ENCODE data around the gene GRIK5. TPM values are rescaled to one million over a fixed set of nuclear protein-coding genes. Genes with fewer than 3 reads are reported as not detected.
A peak's percentile ranks its signal among the peaks of the same experiment; 100 is the strongest.

GRIK5 gene
- total RNA-seq, 1 experiment from 2014 or later = 0.61 TPM

- peaks cover 20% of the 10 kb centered on the region for H3K4me1 Mint-ChIP-seq (ENCODE audit: low read depth, unreplicated experiment)
- intact Hi-C loops (cut with micrococcal nuclease; ENCODE audit: unreplicated experiment) = loop anchor here (5.0 to 10.0 kb wide), 2 partner anchors 35 to 98 kb away; no protein-coding TSS in a partner anchor
- no peaks in the 10 kb centered on the region for H3K9me3 Mint-ChIP-seq (ENCODE audit: low read depth, unreplicated experiment)
- H3K4me3 Mint-ChIP-seq (ENCODE audit: low read depth, unreplicated experiment) = no peak overlapping the region
- DNase-seq = peak; percentile 77
- H3K27ac Mint-ChIP-seq (ENCODE audit: unreplicated experiment) = no peak overlapping the region
- CTCF ChIA-PET = interaction anchor here (0.6 to 1.0 kb wide), 2 partner anchors 38 to 96 kb away, joined by 3 to 8 read pairs; no protein-coding TSS in a partner anchor
- no peak for TF ChIP-seq CTCF (IDR thresholded peaks at IDR 0.05; ENCODE audit: unreplicated experiment)
- peaks cover 77% of the 10 kb centered on the region for H3K27me3 Mint-ChIP-seq (ENCODE audit: unreplicated experiment)
- peaks cover 8% of the 10 kb centered on the region for H3K36me3 Mint-ChIP-seq (ENCODE audit: insufficient read depth, unreplicated experiment)
- no TSS peak for BruUV-seq (replicated peaks)
These were observed 72.7 kb downstream of the GRIK5 start for GRCh38 chr19:41997121-41997850.

GRCh38 chr19:41995959-41996797 is 73.8 kb downstream of the GRIK5 start:
- intact Hi-C loops (cut with micrococcal nuclease; ENCODE audit: unreplicated experiment) = loop anchor here (5.0 to 10.0 kb wide), 2 partner anchors 36 to 99 kb away; no protein-coding TSS in a partner anchor
- TF ChIP-seq CTCF (IDR thresholded peaks at IDR 0.05; ENCODE audit: unreplicated experiment) = no peak
- Mint-ChIP-seq H3K36me3 (ENCODE audit: insufficient read depth, unreplicated experiment) (peaks cover 8% of the 10 kb centered on the region), H3K27me3 (ENCODE audit: unreplicated experiment) (peaks cover 65% of the 10 kb centered on the region), H3K9me3 (ENCODE audit: low read depth, unreplicated experiment) (no peaks in the 10 kb centered on the region), H3K4me3 (ENCODE audit: low read depth, unreplicated experiment) (no peak overlapping the region), H3K27ac (ENCODE audit: unreplicated experiment) (no peak overlapping the region), H3K4me1 (ENCODE audit: low read depth, unreplicated experiment) (peaks cover 20% of the 10 kb centered on the region)
- DNase-seq = no peak
- CTCF ChIA-PET = interaction anchor here (0.6 to 1.1 kb wide), 4 partner anchors 12 to 390 kb away, joined by 3 to 8 read pairs (median 4); no protein-coding TSS in a partner anchor
- no TSS peak for BruUV-seq (replicated peaks)

GRCh38 chr19:41994994-41995958 is 74.7 kb downstream of the GRIK5 start:
- intact Hi-C loops (cut with micrococcal nuclease; ENCODE audit: unreplicated experiment) = loop anchor here (5.0 to 10.0 kb wide), 2 partner anchors 37 to 100 kb away; no protein-coding TSS in a partner anchor
- Mint-ChIP-seq H3K27me3 (ENCODE audit: unreplicated experiment) (peaks cover 56% of the 10 kb centered on the region), H3K27ac (ENCODE audit: unreplicated experiment) (no peak overlapping the region), H3K4me1 (ENCODE audit: low read depth, unreplicated experiment) (peaks cover 20% of the 10 kb centered on the region), H3K9me3 (ENCODE audit: low read depth, unreplicated experiment) (no peaks in the 10 kb centered on the region), H3K4me3 (ENCODE audit: low read depth, unreplicated experiment) (peak overlapping the region; percentile 2), H3K36me3 (ENCODE audit: insufficient read depth, unreplicated experiment) (peaks cover 8% of the 10 kb centered on the region)
- BruUV-seq (replicated peaks) = no TSS peak
- CTCF ChIA-PET = interaction anchor here (1.1 kb wide), 1 partner anchor 11 kb away, joined by 3 read pairs; no protein-coding TSS in a partner anchor
- no peak for TF ChIP-seq CTCF (IDR thresholded peaks at IDR 0.05; ENCODE audit: unreplicated experiment)
- DNase-seq = no peak
